ENCODE results near the gene NOL6. TPM values are rescaled to one million over a fixed set of nuclear protein-coding genes. Genes with fewer than 3 reads are reported as not detected.

NOL6 gene
- total RNA-seq, 1 donor from 2014 or later: 31.1 TPM

- H3K4me3 Mint-ChIP-seq (ENCODE audit: unreplicated experiment): no peak overlapping the region
Observed at GRCh38 chr9:33437205-33437604, 36.5 kb downstream of the NOL6 start.

GRCh38 chr9:33436445-33436844, 37.3 kb downstream of the NOL6 start:
- no peak for TF ChIP-seq CTCF (IDR thresholded peaks at IDR 0.05)
- Mint-ChIP-seq H3K27me3 (ENCODE audit: low read depth) (peaks cover 5% of the 10 kb centered on the region), H3K4me3 (ENCODE audit: unreplicated experiment) (no peak overlapping the region), H3K36me3 (ENCODE audit: low read depth) (no peaks in the 10 kb centered on the region), H3K4me1 (ENCODE audit: low read depth) (peaks cover 5% of the 10 kb centered on the region), H3K9me3 (ENCODE audit: low read depth) (no peaks in the 10 kb centered on the region), H3K27ac (ENCODE audit: unreplicated experiment) (no peak overlapping the region)
- no peak for DNase-seq (ENCODE audit: low spot score)

More at GRCh38 chr9:33437205-33437604, 36.5 kb downstream of the NOL6 start:
- TF ChIP-seq CTCF (IDR thresholded peaks at IDR 0.05): no peak
- Mint-ChIP-seq H3K27me3 (ENCODE audit: low read depth) (peaks cover 5% of the 10 kb centered on the region), H3K36me3 (ENCODE audit: low read depth) (no peaks in the 10 kb centered on the region), H3K9me3 (ENCODE audit: low read depth) (no peaks in the 10 kb centered on the region), H3K4me1 (ENCODE audit: low read depth) (peaks cover 5% of the 10 kb centered on the region), H3K27ac (ENCODE audit: unreplicated experiment) (no peak overlapping the region)
- DNase-seq (ENCODE audit: low spot score): no peak

- DNase-seq (ENCODE audit: low spot score): no peak
- Mint-ChIP-seq H3K27ac (ENCODE audit: unreplicated experiment) (no peak overlapping the region), H3K27me3 (ENCODE audit: low read depth) (peaks cover 5% of the 10 kb centered on the region), H3K36me3 (ENCODE audit: low read depth) (no peaks in the 10 kb centered on the region), H3K9me3 (ENCODE audit: low read depth) (no peaks in the 10 kb centered on the region), H3K4me3 (ENCODE audit: unreplicated experiment) (no peak overlapping the region), H3K4me1 (ENCODE audit: low read depth) (peaks cover 5% of the 10 kb centered on the region)
- no peak for TF ChIP-seq CTCF (IDR thresholded peaks at IDR 0.05)
Observed at GRCh38 chr9:33435821-33436277, 37.9 kb downstream of the NOL6 start.

GRCh38 chr9:33434317-33435105, 39.2 kb downstream of the NOL6 start:
- Mint-ChIP-seq H3K36me3 (ENCODE audit: low read depth) (no peaks in the 10 kb centered on the region), H3K4me3 (ENCODE audit: unreplicated experiment) (no peak overlapping the region), H3K27me3 (ENCODE audit: low read depth) (peaks cover 5% of the 10 kb centered on the region), H3K9me3 (ENCODE audit: low read depth) (no peaks in the 10 kb centered on the region), H3K4me1 (ENCODE audit: low read depth) (peaks cover 3% of the 10 kb centered on the region), H3K27ac (ENCODE audit: unreplicated experiment) (no peak overlapping the region)
- no peak for TF ChIP-seq CTCF (IDR thresholded peaks at IDR 0.05)
- no peak for DNase-seq (ENCODE audit: low spot score)

- no peaks in the 10 kb centered on the region for H3K36me3 Mint-ChIP-seq (ENCODE audit: low read depth)
Observed at GRCh38 chr9:33433871-33434270, 39.9 kb downstream of the NOL6 start.

More at GRCh38 chr9:33433871-33434270, 39.9 kb downstream of the NOL6 start:
- H3K27me3 Mint-ChIP-seq (ENCODE audit: low read depth): peaks cover 5% of the 10 kb centered on the region
- H3K4me3 Mint-ChIP-seq (ENCODE audit: unreplicated experiment): no peak overlapping the region
- no peak for TF ChIP-seq CTCF (IDR thresholded peaks at IDR 0.05)
- no peak for DNase-seq (ENCODE audit: low spot score)
- H3K27ac Mint-ChIP-seq (ENCODE audit: unreplicated experiment): no peak overlapping the region
- no peaks in the 10 kb centered on the region for H3K9me3 Mint-ChIP-seq (ENCODE audit: low read depth)
- H3K4me1 Mint-ChIP-seq (ENCODE audit: low read depth): peaks cover 3% of the 10 kb centered on the region
